Gastroesophageal sphincter (tissue), 3 donors: ENCODE results near the gene IL15.
"Not testable (repeated sequence)": the region's sequence is repeated elsewhere in the genome, so short reads cannot be mapped to it uniquely, and the experiment has no call there.

ENCODE experiments used
- CTCF ChIP-seq, 4 experiments: fragments of 200-600 bp in 2 of 4; fragments of 450-650 bp in 2 of 4; sonication (generic) in 1 of 4; IDR thresholded peaks; one replicate each; pipeline ENCODE4 v1.5.1; 2017 to 2019; ENCODE audit warnings: antibody characterized with exemption in 4 of 4, mild to moderate bottlenecking in 2 of 4, moderate library complexity in 2 of 4
- POLR2A ChIP-seq, 2 donors: fragments of 450-650 bp; IDR thresholded peaks; one replicate each; pipeline ENCODE4 v1.6.1; 2017; ENCODE audit warnings: antibody characterized with exemption in 2 of 2, mild to moderate bottlenecking in 2 of 2, moderate library complexity in 1 of 2
- POLR2AphosphoS5 ChIP-seq: sonication (generic); formaldehyde crosslinking; IDR thresholded peaks from one replicate; pipeline ENCODE4 v1.6.1; 2017; ENCODE audit warnings: antibody characterized with exemption

GRCh38 chr4:141604683-141605082 lies 31.7 kb upstream of the IL15 start:
- not testable (repeated sequence) for TF ChIP-seq POLR2AphosphoS5; CTCF (IDR thresholded peaks at IDR 0.05); POLR2A (IDR thresholded peaks at IDR 0.05)
